Measurements from ENCODE around the gene ADGRB2.
A peak's percentile ranks its signal among the peaks of the same experiment; 100 is the strongest.

Gene ADGRB2

DNA sequence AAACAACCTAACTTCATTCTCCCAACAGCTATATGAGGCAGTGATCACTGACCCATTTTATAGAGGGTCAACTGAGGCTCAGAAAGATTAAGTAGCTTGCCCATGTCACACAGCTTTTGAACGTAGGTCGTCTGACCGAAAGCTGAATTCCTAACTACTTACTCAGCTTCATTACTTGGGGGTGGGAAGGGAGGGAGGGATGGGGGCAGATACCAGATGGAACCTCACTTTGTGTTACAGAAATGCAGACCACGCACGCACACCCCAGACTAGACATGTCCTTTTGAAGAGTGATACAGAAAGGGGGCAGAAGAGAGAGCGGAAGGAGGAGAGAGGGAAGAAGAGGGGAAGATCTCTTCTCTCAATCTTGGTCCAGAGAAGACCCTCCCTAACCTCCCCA is 2.3 kb downstream of the ADGRB2 start:
- no peak for DNase-seq

DNA sequence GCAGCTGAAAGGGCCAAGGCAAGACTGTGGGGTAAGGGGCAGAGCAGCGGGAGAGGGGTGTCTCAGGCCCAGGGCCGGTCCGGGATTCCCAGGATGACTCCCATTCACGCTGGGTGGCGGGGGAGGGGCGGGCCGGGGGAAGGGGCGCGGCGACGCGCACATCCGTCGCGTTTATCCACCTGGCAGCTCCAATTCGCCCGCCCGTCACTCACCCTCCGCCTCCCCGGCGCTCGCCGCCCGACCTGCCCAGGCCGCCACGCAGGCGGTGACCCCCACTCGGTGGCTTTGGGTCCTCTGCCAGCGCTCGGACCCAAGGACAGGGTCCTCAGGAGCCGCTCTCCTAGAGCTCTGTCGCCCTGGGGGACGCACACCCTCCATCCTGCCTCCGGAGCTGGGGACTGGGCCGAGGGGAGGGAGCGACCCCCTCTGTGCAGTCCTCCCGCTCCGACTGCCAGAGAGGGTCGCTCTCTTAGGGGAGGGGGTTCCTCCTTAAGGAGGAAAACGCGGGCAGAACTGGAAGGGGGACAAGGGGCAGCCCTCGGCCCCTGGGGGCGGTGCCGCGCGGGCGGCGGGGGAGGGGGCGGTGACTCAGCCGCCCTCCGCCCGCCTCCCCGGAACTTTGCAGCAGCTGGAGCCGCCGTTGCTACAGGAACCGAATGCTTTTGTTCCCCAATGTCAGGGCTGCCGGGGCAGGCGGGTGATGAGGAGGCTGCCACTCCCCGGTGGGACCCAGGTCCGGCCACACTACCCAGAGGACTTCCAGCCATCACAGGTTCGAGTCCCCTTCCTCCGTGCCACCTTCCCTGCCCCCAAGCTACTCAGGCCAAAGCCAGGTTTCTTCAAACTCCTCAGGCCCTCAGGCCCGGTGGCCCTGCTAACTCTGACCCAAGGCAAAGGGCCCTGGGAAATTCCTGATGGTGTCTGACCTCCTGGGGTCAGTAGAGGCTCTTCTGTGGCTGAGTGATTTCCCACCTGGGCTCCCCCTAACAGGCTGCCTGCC is 3.4 kb downstream of the ADGRB2 start:
- peak; percentile 61 for DNase-seq

DNA sequence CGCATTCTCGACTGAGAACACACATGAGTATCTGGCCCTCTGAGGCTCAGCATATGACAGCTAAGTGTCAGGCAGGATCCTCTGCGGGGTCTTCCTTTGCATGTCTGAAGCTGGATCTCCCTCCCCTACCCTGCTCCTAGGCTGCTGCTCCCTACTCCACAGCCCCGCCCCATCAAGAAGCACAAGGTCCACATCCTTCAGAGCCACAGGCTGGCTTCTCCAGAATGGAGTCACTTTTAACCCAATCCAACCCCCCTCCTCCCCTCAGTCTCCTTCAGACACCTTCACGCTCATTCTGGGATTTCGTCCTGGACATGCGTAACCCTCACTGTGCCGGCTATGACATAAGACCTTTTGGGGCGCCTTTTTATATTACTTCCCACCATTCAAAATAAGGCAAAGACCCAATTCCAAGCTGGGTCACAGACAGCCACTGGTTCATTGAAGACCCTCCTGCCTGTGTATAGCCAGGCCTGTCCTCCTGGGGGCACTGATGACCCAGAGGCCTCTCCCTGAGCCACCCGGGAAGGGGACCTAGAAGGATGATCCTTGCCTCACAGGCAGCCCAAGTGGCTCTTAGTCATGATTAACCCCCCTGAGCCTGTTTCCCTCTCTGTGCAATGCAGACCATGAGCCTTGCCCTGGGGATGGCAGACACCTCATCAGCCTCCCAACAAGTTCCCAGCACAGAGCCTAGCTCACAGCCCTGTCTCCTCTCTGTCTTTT is 4.7 kb downstream of the ADGRB2 start:
- DNase-seq, result no peak

DNA sequence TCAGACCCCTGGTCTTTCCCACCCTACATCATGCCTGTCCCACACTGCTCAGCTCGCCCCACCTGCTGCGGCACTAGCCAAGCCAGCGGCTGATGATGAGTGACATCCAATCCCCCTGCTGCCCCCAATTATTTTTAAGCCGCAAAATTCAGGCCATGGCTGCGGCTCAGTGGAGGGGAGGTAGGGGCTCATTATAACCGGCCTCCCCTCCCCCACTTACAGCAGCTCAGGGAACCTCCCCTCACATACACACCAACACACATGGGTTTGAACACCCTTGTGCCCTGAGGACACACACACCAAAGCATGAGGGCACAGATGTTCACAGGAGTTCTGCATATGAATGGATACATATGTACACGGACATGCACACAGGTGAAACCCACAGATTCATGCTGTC is 5.3 kb downstream of the ADGRB2 start:
- no peak for DNase-seq

DNA sequence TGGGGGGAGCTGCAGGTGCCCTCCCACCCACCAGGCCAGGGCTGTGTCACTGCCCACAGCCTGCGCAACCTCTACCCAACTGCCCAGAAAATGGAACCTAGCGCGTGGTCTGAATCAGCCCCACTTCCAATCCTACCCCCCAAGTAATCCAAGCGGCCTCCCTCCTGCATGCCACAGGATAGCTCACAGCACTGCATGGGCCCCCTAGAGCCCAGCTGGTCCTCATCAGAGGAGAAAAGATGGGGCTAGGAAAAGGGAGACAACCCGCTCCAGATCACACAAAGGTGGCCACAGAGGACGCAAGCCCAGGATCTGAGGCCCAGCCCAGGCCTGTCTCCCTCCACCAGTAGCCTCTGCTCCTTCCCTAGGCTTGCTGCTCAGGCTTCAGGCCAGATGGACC is 6.2 kb downstream of the ADGRB2 start:
- no peak for DNase-seq

DNA sequence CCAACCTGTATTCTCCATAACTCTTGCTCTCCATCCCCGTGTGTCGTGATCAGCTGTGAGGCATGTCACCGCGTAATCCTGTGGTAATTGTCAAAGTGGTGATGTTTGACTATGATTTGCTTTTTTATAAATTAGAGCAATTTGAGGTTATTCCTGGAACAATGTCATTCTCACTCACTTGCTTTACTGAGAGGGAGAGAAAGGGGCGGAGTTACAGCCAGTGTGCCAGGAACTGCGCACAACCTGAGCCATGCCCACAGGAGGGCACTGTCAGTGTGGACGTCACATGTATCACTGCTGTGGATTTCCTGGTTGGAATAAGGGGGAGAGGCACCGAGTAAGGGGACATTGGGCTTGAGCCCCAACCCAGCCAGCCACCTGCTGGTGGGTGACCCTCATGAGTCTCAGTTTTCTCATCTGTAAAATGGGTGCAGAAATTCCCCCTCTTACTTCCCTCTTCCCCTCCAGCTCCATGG is 6.9 kb downstream of the ADGRB2 start:
- DNase-seq, result no peak

DNA sequence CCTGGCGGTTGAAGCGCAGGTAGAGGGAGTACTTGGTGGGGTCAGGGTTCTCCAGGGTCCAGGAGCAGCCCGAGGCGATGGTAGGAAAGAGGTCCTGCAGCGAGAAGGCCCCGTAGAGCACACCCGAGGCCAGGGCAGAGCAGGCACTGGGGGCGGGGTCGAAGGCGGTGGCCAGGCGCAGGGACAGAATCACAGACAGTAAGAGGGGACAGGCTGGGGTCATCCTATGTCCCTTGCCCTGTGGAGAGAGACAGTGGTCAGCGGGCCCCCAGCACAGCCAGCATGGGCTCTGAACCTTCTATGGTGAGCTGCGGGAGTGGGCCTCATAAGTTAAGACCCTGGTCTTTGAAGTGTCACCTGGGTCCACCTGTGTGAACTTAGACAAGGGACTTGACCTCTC is 7.6 kb downstream of the ADGRB2 start:
- DNase-seq, result no peak

DNA sequence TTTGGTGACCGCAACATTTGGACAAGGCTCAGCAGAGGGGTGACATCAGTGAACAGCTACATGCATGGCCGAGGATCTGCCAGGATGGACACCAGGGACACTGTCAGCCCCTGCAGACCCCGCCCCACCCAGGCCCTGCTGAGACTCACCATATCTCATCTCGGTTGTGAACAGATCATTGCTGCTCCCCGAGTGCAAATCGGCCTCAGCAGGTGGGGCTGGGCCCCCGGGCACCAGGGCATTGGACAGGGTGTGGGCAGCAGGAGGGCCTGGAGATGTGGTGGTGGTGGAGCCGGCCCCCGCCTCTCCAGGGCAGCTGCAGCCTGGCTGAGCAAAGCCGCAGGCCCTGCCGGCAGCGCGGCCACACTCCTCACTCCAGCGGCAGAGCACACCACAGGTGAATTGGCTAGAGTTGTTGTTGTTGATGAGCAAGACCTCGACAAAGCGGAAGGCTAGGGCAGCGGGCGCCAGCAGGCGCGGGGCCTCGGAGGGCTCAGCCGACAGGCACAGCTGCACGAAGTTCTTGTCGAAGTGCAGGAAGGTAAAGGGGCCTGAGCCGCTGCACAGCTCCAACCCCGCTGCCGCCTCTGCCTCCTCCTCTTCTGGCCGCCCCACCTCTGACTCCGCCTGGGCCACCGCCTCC is 8.2 kb downstream of the ADGRB2 start:
- DNase-seq, result no peak

DNA sequence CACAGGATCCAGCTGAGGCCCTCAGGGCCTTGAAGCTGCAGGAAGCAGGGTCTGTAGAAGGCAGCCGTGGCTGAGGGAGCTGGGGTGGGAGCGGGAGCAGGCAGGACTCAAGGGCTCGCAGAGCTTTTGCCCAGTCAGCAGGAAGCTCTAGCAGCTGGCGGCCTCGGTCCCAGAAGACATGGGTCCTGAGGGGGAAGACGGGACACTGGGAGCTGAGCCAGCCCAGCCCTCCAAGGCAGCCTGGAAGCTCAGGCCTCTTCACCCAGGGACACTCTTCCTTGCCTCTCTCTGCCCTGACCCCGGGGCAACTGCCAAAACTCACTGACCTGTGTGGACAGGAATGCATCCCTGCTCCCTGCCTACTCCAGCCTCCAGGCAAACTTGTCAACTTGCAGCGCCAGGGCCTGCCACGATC is 8.9 kb downstream of the ADGRB2 start:
- DNase-seq, result no peak

DNA sequence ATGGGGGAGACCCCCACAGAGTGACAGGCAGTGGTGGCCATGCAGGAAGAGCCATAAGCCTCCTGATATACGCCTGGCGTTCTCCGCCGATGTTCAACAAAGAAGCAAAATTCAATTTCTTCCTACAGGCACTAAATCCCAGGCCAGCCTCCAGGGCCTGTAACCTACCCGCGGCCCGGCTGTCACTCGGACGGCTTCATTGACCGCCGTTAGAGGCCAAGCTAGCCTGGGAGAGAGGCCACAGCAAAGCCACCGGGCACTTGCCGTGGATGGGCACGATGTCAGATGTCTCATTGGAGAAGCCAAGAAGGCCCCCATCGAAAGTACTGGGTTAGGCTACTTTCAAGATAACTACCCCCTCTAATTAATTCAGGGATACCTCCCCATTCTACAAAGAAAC is 9.7 kb downstream of the ADGRB2 start:
- no peak for DNase-seq

DNA sequence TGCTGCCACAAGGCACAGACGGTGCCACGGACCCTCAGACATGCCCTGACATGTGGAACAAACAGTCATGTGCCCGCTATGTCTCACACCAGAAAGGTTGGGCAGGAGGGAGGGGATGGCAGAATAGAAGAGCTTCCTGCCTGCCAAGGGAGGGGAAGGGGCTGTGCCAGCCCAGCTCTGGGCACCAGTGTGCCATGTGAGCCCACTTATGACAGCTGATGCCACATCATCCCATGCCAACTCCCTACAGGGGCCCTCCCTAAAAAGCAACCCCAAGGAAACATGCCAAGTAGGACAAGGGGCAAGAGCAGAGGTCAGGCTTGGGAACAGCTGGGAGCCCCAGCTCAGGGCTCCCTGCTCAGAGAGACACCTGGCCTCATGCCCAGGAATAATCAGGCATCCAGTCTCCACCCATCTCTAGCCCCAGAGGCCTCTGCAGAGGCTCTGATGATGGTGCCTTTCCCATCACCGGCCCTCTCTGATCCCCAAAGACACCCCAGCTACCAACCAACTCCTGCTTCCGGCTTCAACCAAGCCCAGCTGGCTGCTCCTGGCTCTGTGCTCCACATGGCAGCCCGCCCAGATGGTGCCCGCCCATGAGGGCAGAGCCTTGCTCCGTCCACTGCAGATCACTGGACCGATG is 10.3 kb downstream of the ADGRB2 start:
- no peak for DNase-seq

DNA sequence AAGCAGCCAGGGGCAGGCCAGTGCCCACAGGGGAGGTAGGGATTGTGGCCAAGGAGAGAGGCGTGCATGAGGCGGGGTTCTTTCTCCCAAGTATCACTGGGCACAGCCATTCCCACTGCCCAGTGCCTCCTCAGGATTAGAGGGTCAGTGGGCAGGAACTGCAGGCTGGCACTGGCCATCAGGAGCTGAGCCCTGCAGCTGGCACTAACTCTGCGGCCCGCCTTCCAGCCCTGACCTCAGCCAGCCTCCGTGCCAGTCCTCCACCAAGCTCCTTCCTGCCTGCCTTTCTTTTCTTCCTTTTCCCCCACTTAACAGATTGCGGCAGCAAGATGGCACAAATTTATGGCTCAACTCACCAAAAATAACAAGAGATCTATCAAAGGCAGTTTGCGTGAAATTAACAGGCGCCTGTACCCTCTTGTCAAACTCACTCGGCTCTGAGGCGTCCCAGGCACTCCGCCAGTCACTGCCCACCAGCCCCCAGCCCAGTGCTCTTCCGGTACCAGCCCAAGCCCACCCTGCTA is 11.1 kb downstream of the ADGRB2 start:
- DNase-seq, result no peak

DNA sequence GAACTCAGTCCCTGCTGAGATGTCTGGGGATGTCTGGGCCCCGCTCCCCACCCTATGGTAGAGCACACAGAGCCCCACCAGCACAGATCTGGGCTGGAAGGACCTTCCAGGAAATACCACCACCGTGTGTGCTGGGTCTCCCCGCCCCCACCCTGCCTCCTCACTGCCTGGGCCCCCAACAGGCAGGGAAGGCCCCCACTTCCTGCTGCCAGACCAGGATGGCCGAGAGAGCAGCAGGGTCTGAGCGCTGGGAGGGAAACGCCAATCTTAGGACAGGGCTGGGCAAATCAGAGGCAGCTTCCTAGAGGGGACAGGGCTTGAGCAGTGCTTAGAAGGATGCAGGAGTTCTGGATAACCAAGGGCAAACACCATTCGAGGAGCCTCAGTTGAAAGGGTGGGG is 11.9 kb downstream of the ADGRB2 start:
- DNase-seq, result no peak

DNA sequence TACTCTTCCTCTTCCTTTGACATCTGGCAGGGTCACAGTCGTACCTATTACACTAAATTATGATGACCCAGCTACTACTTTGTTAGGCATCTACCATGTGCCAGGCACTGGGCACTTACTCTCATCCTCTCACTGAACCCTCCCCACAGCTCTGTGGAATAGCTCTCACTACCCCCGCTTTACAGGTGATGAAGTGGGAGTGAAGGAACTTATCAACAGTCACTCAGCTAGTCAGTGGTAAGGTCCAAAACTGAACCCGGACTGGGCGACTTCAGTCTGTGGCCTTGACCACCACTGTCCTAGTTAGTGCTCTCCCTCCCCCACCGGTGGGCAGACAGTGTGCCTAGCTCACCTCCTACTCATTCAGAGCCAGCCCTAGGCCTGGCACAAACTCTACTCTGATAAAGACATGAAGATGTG is 12.3 kb downstream of the ADGRB2 start:
- no peak for DNase-seq

DNA sequence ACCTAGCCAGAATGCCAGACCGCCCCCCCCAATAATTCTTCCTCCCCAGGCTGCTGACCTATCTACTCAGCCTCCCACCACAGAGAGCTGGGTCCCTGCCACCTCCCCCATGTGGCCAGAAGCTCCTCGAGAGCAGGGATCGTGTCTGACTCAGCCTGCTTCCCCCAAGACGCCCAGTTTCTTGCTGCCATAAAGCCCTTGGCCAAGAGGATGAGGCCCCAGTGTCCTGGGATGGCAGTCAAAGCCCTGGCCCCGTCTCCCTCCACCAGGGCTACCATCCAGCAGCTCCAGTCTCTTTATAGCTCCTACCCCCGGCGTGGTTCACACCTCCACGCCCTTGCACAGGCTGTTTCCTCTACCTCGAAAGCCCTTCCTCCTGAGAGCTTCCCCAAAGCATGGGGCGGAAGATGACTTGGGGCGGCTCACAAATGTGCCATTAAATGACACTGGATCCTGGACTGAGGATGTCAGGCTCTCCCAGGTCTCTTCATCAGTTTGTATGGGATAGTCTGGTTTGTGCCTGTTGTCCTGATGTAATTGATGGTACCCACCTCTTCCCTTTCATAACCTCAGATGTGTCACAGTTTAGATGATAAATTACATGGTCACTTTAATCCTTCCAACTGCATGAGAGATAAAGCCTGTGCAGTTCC is 13.2 kb downstream of the ADGRB2 start:
- DNase-seq, result no peak

DNA sequence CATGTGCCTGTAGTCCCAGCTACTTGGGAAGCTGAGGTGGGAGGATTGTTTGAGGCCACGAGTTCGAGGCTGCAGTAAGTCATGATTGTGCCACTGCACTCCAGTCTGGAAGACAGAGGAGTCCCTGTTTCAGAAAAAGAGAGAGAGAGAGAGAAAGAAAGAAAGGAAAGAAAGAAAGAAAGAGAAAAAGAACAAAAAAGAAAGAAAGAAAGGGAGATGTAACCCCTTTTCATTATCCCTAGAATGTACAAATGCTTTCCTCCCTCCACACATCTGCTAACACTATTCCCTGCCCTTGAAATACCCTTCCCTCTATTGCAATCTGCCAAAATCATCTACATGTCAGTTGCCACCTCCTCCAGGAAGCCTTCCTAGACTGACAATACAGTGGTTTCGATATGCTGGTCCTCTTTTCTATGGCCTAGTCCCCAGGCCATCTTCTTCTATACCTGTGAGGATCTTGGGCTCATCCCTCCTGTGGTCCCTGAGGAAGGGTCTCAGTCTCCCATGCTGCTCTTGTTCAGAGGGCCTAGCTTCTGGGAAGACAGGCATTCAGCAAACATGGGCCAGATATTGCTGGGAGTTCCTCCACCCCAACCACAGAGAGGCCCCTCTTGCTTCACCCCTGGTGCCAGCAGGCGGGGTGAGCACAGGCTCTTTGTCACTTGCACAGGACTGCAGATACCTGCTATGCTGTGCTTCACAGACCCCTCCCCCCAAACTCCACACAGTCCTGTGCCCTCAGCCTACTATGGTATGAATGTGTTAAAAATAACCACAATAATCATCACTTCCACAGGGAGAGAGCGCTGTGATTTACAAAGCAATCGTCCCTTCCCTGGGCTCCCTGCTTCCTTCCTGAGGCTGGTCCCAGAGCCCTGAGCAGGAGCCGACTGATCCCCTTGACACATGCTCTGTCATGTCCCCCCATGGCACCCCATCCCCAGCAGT is 14.1 kb downstream of the ADGRB2 start:
- no peak for DNase-seq

DNA sequence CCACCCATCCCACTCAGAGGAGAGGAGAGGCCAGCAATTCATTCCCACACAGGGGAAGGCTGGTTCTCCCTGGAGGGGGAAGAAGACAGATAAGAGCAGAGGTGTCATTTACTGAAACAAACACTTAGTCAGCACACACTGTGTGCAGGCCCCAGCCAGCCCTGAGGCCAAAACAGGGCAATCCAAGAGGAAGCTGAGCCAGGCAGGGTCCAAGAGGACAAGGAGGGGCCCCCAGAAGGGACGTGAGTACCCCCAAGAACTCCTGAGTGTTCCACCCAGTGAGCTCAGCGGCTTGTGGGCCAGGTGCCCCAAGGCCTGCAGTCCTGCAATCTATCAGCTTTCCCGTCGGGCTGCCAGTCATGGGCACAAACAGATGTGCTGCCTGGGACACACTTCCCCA is 15.8 kb downstream of the ADGRB2 start:
- no peak for DNase-seq

DNA sequence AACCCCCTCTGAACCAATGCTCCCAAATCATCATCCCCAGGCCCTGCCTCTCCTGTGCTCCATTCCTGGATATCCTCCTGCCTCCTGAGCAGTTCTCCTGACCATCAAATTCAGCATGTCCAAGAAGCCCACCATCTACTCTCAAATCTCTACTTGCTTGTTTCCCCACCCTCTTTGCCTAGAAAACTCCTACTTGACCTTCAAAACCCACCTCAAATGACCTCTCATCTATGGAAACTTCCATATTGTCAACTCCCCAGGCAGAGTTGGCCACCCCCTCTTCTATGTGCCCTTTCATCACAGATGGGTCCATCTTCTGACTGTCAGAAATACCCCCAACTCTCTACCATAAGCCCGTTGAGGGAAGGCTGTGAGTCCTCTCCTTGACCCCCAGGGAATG is 16.8 kb downstream of the ADGRB2 start:
- no peak for DNase-seq

DNA sequence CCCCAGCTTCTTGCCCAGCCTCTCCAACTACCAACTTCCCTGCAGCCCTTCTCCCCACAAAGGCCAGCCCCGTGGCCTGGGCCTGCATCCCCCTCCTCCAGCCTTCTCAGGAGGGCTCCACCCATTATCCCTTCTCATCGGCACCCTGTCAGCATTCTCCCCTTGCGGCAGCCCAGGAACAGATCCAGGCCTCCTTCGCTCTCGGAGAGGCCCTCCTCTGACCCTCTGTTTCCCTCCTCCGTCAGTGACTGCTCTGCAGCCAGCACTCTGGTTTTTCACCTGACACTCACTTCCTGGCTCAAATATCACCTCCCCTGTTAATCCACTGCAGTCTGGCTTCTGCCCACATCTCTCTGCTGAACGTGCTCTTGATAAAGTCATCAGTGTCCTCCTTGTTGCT is 17.5 kb downstream of the ADGRB2 start:
- DNase-seq, result no peak

DNA sequence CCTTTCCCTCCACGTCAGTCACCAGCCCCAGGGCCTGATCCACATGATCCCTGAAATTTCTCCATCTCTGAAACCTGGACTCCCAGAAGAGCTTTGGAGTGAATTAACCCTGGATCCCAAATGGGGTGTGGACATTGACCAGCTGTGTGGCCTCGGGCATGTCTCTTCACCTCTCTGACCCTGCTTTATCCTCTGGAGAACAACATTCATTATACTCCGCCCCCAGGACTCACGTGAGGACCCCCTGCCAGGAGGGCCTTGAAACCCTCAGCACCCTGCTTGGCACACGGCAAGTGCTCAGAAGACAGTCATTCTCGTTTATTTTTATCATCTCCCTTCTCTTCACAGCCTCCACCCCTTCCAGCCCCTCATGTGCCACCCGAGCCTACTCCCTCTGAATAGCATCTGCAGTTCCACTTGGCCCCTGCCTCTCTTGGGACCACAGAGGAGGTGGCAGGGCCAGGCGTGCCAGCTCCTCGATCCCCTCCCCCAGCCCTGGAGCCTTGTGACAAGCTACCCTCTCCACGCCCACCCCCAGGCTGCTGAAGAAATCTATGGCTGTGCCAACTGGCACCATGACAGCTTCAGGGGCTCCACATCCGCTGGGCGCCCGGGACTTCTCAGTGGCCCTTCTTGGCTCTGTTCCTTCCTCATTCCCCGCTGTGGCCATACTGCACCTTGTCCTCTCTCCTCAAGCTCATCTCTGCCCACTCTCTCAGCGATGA is 18.0 kb downstream of the ADGRB2 start:
- DNase-seq, result no peak
